CD4-positive, alpha-beta T cell (primary cell): ENCODE data around the gene SH3RF3. TPM values are rescaled to one million over a fixed set of nuclear protein-coding genes. Genes with fewer than 3 reads are reported as not detected.

Source experiments
- ATAC-seq: fragments of 200-7000 bp; cut with Tn5 transposase; one replicate; pipeline ENCODE4 v1.10.0; 2022; ENCODE audit warnings: mild to moderate bottlenecking; ENCODE audit not compliant: poor library complexity
- CTCF ChIA-PET: fragments of 350-600 bp; sonication (Branson Sonifier 250); formaldehyde crosslinking; loops from one replicate; lab custom pipeline; 2021; ENCODE audit warnings: antibody characterized with exemption, inconsistent platforms; lab: Charles Lee
- POLR2A ChIA-PET: fragments of 350-600 bp; sonication (Branson Sonifier 250); formaldehyde crosslinking; loops from one replicate; lab custom pipeline; 2021; ENCODE audit warnings: antibody characterized with exemption, inconsistent platforms; lab: Charles Lee
- DNase-seq, 14 experiments: peaks; one replicate each; pipeline ENCODE4 v3.0.0-alpha.2; 2013 to 2020; ENCODE audit warnings: mixed read lengths in 2 of 14
- H3K27ac ChIP-seq, 2 donors: one replicate each; pipeline versions ENCODE4 v1.5.1 to v1.7.0; 2013; ENCODE audit warnings: low read length in 2 of 2, low read depth in 1 of 2, mild to moderate bottlenecking in 1 of 2
- H3K27me3 ChIP-seq, 2 experiments: 1 replicate in 1 of 2; 2 replicates in 1 of 2; pipeline versions ENCODE4 v1.6.1 to v1.7.0; 2013; ENCODE audit warnings: low read length in 2 of 2, control low read depth in 1 of 2, mild to moderate bottlenecking in 1 of 2, moderate library complexity in 1 of 2; ENCODE audit not compliant: insufficient read depth in 2 of 2, control insufficient read depth in 1 of 2
- H3K36me3 ChIP-seq: one replicate; pipeline ENCODE4 v1.6.1; 2013; ENCODE audit warnings: low read length, control low read depth; ENCODE audit not compliant: insufficient read depth
- H3K4me1 ChIP-seq: one replicate; pipeline ENCODE4 v1.6.1; 2013; ENCODE audit warnings: low read length, control low read depth; ENCODE audit not compliant: insufficient read depth
- H3K4me3 ChIP-seq: one replicate; pipeline ENCODE4 v1.5.1; 2013; ENCODE audit warnings: mild to moderate bottlenecking, low read length, moderate library complexity
- H3K9me3 ChIP-seq, 2 experiments: 1 replicate in 1 of 2; 2 replicates in 1 of 2; pipeline versions ENCODE4 v1.6.1 to v1.7.0; 2013; ENCODE audit warnings: low read length in 2 of 2, mild to moderate bottlenecking in 2 of 2, control low read depth in 1 of 2, moderate library complexity in 1 of 2; ENCODE audit not compliant: control insufficient read depth in 1 of 2, insufficient read depth in 1 of 2
- H3K27ac Mint-ChIP-seq: one replicate; pipeline ENCODE4 v1.8.0; 2020; ENCODE audit warnings: mixed read lengths
- H3K27me3 Mint-ChIP-seq: one replicate; pipeline ENCODE4 v1.8.0; 2021; ENCODE audit warnings: mixed read lengths
- H3K36me3 Mint-ChIP-seq: one replicate; pipeline ENCODE4 v1.8.0; 2021; ENCODE audit warnings: low read depth, mixed read lengths
- H3K4me1 Mint-ChIP-seq: one replicate; pipeline ENCODE4 v1.8.0; 2021; ENCODE audit warnings: low read depth, mixed read lengths
- H3K4me3 Mint-ChIP-seq: one replicate; pipeline ENCODE4 v1.8.0; 2020; ENCODE audit warnings: mild to moderate bottlenecking, mixed read lengths
- H3K9me3 Mint-ChIP-seq: one replicate; pipeline ENCODE4 v1.8.0; 2020; ENCODE audit warnings: mixed read lengths
- CTCF ChIP-seq: fragments of 200-600 bp; IDR thresholded peaks from one replicate; pipeline ENCODE4 v1.8.0; 2022; ENCODE audit warnings: antibody characterized with exemption, mild to moderate bottlenecking
- intact Hi-C, 2 experiments: fragments of 100-400 bp; cut with DNase I in 1 of 2; cut with micrococcal nuclease in 1 of 2; formaldehyde crosslinking; loops; one replicate each; pipeline versions ENCODE4 v1.15.1 to v1.9.0; 2023 to 2025; cut with DNase I, micrococcal nuclease
- total RNA-seq, 174 experiments: library from RNA in 2 of 174; stranded (reverse) in 2 of 174; gene quantifications; one replicate each; pipeline ENCODE4 v1.2.3 and lab custom pipeline; 2021 to 2026

SH3RF3 gene
- total RNA-seq, 2 experiments from 2014 or later, result 5.2 to 5.9 TPM

GRCh38 chr2:109173311-109174171 is 44.5 kb downstream of the SH3RF3 start:
- no peaks in the 10 kb centered on the region for H3K36me3 Mint-ChIP-seq
- H3K27me3 Mint-ChIP-seq, result no peaks in the 10 kb centered on the region
- H3K27ac Mint-ChIP-seq, result peak overlapping the region; percentile 72
- DNase-seq (no peak), ATAC-seq (peak; percentile 27)
- Histone ChIP-seq H3K9me3 (peaks cover 4 to 6% of the 10 kb centered on the region in 2 experiments), H3K27ac (no peak overlapping the region), H3K4me1 (peaks cover 8% of the 10 kb centered on the region), H3K27me3 (peaks cover 0 to 4% of the 10 kb centered on the region in 2 experiments), H3K4me3 (no peak overlapping the region), H3K36me3 (no peaks in the 10 kb centered on the region)
- H3K4me1 Mint-ChIP-seq, result peaks cover 33% of the 10 kb centered on the region
- CTCF ChIA-PET, result no interaction called here
- POLR2A ChIA-PET, result interaction anchor here (1.1 kb wide), 1 partner anchor 20 kb away, joined by 3 read pairs; no protein-coding TSS in a partner anchor
- intact Hi-C loops, result loop anchor here in 1 of 2 experiments (5.0 kb wide), 1 partner anchor 39 kb away; no protein-coding TSS in a partner anchor
- H3K4me3 Mint-ChIP-seq, result no peak overlapping the region
- no peak for TF ChIP-seq CTCF
- no peaks in the 10 kb centered on the region for H3K9me3 Mint-ChIP-seq

GRCh38 chr2:109174214-109174613 is 45.2 kb downstream of the SH3RF3 start:
- intact Hi-C loops, result loop anchor here in 1 of 2 experiments (5.0 kb wide), 1 partner anchor 38 kb away; no protein-coding TSS in a partner anchor
- CTCF ChIA-PET, result no interaction called here
- no peaks in the 10 kb centered on the region for H3K36me3 Mint-ChIP-seq
- Histone ChIP-seq H3K4me3 (no peak overlapping the region), H3K9me3 (peaks cover 5 to 8% of the 10 kb centered on the region in 2 experiments), H3K27me3 (peaks cover 0 to 4% of the 10 kb centered on the region in 2 experiments), H3K36me3 (no peaks in the 10 kb centered on the region), H3K27ac (no peak overlapping the region), H3K4me1 (peaks cover 8% of the 10 kb centered on the region)
- no peak overlapping the region for H3K4me3 Mint-ChIP-seq
- peaks cover 33% of the 10 kb centered on the region for H3K4me1 Mint-ChIP-seq
- ATAC-seq (peak; percentile 87), DNase-seq (peak in 3 of 14 experiments; percentile 18 to 26 (median 22))
- H3K27ac Mint-ChIP-seq, result peak overlapping the region; percentile 25
- no peak for TF ChIP-seq CTCF
- no peaks in the 10 kb centered on the region for H3K27me3 Mint-ChIP-seq
- POLR2A ChIA-PET, result interaction anchor here (1.1 kb wide), 1 partner anchor 21 kb away, joined by 3 read pairs; no protein-coding TSS in a partner anchor
- H3K9me3 Mint-ChIP-seq, result peaks cover 4% of the 10 kb centered on the region

- Histone ChIP-seq H3K4me3 (no peak overlapping the region), H3K27me3 (peaks cover 0 to 4% of the 10 kb centered on the region in 2 experiments), H3K36me3 (no peaks in the 10 kb centered on the region), H3K27ac (no peak overlapping the region), H3K4me1 (peaks cover 8% of the 10 kb centered on the region), H3K9me3 (peaks cover 10% of the 10 kb centered on the region in 2 experiments)
- CTCF ChIA-PET, result no interaction called here
- no peak for DNase-seq
- intact Hi-C loops, result loop anchor here in 1 of 2 experiments (5.0 kb wide), 1 partner anchor 38 kb away; no protein-coding TSS in a partner anchor
- no peak for ATAC-seq
- H3K27me3 Mint-ChIP-seq, result no peaks in the 10 kb centered on the region
- POLR2A ChIA-PET, result interaction anchor here (0.9 to 1.1 kb wide), 2 partner anchors 21 to 143 kb away, joined by 3 read pairs; no protein-coding TSS in a partner anchor
- H3K36me3 Mint-ChIP-seq, result peaks cover 5% of the 10 kb centered on the region
- peaks cover 10% of the 10 kb centered on the region for H3K9me3 Mint-ChIP-seq
- no peak overlapping the region for H3K4me3 Mint-ChIP-seq
- H3K4me1 Mint-ChIP-seq, result peaks cover 33% of the 10 kb centered on the region
- no peak for TF ChIP-seq CTCF
- peak overlapping the region; percentile 25 for H3K27ac Mint-ChIP-seq
Observed at GRCh38 chr2:109174626-109175349, 45.8 kb downstream of the SH3RF3 start.
